GM23248 (cell line): ENCODE measurements around the gene CRCP.

ENCODE experiments used
- EZH2 ChIP-seq: fragments of 200-600 bp; sonication (generic); IDR thresholded peaks from 2 replicates; pipeline ENCODE4 v1.6.1; 2018; ENCODE audit warnings: antibody characterized with exemption, mild to moderate bottlenecking; ENCODE audit not compliant: insufficient read depth, poor library complexity, severe bottlenecking
- EZH2phosphoT487 ChIP-seq: fragments of 200-600 bp; sonication (generic); IDR thresholded peaks from 2 replicates; pipeline ENCODE4 v1.6.1; 2018; ENCODE audit warnings: antibody characterized with exemption, moderate library complexity, mild to moderate bottlenecking, low read depth; ENCODE audit not compliant: insufficient read depth

DNA sequence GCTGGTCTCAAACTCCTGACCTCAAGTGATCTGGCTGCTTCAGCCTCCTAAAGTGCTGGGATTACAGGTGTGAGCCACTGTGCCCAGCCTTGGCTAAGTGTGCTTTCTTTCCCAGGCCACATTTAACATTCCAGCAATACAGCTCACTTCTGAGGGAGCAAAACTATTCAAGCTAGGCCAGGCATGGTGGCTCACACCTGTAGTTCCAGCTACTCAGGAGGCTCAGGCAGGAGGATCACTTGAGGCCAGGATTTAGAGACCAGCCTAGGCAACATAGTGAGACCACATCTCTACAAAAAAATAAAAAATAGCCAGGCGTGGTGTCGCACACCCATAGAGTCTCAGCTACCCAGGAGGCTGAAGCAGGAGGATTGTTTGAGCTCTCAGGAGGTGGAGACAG lies 67.2 kb downstream of the CRCP start:
- TF ChIP-seq EZH2phosphoT487: no peak
- no peak for TF ChIP-seq EZH2
